ENCODE measurements around the gene PKM.

DNA sequence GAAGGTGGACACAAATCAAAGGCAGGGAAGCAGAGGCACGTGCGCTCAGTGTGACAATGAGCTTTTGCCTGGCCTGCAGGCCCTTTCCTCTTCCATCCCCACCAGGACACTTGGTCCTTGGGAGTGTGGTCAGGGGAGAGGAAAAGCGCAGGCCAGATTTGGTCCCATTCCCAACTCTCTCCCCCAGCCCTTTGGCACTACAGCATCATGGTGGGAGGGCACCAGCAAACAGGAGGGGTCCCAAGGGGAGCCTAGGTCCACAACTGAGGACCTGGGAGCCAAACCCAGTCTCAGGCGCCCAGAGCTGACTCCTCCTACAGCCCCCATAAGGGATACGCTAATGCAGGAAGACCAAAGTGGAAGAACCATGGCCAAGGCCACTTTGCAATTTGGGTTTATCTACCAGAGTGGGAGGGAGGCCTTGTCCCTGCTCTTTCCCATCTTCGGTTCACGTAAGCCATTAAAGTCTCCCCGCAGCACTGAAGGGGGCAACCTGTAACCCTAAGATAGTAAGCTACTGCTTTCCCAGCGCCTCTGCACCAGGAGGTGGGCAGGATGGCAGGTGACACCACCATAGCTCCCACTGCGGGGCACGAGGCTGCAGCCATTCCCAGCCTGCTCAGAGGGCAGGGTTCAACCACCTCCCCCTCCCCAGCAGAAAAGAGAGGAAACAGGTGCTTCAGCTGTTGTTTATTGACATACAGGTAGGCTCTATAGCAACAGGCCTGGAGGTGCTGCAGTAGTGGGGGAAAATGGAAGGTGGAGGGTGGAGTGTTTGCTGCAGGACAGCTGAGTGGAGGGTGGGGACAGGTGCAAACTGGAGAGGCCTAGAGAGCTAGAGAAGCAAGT lies 32.4 kb downstream of the PKM start:
- TF ChIP-seq, protein P1, sequence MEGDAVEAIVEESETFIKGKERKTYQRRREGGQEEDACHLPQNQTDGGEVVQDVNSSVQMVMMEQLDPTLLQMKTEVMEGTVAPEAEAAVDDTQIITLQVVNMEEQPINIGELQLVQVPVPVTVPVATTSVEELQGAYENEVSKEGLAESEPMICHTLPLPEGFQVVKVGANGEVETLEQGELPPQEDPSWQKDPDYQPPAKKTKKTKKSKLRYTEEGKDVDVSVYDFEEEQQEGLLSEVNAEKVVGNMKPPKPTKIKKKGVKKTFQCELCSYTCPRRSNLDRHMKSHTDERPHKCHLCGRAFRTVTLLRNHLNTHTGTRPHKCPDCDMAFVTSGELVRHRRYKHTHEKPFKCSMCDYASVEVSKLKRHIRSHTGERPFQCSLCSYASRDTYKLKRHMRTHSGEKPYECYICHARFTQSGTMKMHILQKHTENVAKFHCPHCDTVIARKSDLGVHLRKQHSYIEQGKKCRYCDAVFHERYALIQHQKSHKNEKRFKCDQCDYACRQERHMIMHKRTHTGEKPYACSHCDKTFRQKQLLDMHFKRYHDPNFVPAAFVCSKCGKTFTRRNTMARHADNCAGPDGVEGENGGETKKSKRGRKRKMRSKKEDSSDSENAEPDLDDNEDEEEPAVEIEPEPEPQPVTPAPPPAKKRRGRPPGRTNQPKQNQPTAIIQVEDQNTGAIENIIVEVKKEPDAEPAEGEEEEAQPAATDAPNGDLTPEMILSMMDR (IDR thresholded peaks at IDR 0.05) = no peak
- TF ChIP-seq POLR2AphosphoS5 (IDR thresholded peaks at IDR 0.05) (no peak), POLR2A (IDR thresholded peaks at IDR 0.05) (no peak)

Measured in transverse colon (tissue), 4 donors.